ENCODE results near the gene ZBTB7B.

Gene ZBTB7B

DNA sequence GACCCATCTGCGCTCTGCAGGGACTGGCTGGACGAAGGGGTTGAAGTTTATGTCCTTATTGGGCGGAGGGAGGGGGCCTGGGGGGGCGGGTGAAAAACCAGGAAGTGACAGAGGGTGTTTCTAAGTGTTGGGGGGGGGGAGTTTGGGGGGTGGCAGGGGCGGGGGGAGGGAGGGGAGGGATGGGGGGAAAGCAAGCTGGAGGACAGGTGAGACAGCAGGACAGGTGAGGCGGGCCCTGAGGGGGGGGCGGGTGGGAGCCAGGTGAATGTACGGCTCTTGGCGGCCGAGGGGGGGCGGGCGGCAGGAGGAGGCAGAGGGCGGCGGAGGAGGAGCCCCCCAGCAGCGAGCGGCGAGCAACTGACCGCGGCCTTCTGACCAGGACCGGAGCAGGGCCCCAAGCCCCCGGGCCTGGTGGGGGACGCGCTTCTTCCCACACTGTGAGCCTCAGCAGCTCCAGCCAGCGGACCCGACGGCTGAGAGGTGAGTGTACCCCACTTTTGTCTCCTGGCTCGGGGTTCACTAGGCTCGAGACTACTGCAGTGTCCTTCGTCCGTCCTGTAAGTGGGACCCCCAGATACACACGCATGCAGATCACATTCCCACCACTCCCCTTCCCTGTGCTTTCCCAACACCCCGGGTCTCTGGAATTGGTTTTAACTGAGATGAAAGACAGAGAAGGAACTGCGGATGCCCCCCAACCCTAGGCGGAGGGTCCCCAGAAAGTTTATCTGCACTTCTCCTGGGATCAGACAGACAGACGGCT, at the start of gene ZBTB7B:
Gene ZBTB7B (plus strand): TSS at position 339 of the 763 bp plus-strand sequence. CDS start 11,859 bp downstream, outside the sequence.
- DNase-seq (ENCODE audit: low spot score), result no peak

DNA sequence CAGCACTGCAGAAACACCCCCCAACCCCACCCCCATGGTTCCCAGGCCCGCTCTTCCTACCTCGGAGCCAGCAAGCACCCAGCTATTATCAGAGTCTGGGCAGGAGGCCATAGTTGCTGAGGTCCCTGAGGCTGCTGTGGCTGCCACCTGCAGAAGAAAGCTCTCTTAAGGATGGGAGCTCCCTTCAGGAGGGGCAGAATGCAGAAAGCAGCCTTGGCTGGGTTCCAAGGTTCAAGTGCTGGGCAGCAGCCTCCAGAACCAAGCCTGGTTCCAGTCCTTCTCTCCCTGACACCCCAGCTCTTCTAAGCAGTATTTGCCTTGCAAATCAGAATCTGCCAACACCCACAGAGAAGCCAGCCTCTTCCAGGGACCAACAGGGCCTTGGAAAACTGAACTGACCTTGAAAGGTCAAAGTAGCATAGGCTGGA, 49.0 kb upstream of the ZBTB7B start:
- no peak for DNase-seq (ENCODE audit: low spot score)

DNA sequence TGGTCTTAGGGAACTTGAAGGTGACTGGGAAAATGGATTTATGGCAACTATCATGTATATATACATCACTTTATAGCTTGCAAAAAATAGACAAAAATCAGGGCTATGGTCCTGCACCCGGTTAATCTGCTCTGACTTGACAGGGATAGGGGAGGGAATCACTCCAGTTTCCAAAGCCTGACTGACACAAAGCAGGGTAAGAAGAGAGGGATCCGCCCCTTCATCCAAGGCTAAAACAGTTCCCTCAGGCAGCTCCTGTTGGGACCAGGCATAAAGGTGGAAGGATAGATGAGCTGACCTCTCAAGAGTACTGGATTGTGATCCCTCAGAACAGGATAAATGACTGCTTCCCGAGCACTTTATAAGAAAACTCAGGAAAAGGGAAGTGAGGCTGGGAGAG, 48.1 kb upstream of the ZBTB7B start:
- no peak for DNase-seq (ENCODE audit: low spot score)

DNA sequence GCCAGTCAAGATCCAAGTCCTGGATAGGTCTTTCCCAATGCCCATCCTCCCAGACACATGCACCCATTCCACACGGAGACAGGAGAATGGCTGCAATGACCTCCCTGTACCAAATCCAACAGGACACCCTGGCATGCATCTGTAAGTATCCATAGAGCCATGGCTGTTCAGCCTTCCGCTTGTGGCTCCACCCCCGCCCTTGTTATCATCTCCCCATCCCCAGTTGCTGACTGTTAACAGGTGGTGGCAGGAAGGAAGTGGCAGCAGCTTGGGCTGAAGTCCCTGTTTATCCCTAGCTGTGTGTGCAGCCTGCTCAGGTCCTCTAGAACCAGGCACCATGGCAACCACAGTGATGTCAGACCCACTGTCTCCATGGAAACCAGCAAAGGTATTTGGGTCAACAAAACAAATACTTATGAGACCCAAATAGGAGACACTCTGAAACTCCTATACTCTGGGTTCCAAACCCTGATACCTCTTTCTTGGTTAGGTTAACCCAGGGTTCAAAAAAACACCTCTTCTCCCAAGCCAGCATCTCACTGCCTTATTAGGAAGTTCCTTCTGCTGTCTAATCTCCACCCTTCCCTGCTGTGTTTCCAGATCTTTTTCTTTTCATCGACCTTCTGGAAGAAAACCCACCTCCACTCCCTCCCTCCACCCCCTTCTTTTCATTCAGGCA, 47.4 kb upstream of the ZBTB7B start:
- peak; percentile 52 for DNase-seq (ENCODE audit: low spot score)

DNA sequence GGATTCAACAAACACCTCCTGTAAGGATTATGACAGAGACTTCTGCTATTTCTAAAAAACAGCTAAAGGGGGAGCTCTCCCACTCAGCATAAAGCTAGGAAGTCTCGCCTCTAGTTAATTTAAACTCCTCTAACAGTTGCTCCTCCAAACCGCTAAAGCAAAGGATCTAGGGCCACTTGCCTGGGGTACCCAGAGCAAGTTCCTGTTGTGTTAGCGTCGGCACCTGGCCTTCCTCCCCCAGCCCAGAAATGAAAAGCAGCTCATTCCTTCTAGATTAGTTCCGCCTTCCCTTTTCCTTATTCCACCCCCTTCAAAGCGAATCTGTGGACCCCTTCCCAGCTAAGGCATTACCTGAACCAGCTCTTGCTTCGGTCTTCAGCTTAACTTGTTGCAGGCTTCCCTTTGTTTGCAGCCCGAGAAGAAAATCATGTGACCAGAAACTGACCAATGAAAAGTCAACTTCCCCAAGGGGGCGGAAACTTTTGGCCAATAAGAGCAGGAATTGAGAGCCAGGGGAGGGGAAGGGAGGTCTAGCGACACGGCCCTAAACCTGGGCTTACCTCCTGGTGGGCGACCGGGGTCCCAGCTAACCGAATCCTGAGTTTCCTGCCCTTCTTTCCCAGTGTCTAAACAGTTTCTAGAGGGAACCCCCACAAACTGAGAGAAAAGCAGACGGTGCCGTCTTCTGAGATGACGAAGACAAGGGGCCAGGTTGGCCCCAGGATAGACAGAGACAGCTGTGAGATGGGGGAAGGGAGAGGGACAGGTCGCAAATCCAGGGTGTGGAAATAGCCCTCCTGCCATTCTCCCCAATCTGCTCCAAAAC, 46.7 kb upstream of the ZBTB7B start, which contains the start of gene PBXIP1:
Gene PBXIP1 (minus strand): TSS at position 382 of the 826 bp plus-strand sequence. CDS start 2,378 bp downstream, outside the sequence.
- peak; percentile 92 for DNase-seq (ENCODE audit: low spot score)

DNA sequence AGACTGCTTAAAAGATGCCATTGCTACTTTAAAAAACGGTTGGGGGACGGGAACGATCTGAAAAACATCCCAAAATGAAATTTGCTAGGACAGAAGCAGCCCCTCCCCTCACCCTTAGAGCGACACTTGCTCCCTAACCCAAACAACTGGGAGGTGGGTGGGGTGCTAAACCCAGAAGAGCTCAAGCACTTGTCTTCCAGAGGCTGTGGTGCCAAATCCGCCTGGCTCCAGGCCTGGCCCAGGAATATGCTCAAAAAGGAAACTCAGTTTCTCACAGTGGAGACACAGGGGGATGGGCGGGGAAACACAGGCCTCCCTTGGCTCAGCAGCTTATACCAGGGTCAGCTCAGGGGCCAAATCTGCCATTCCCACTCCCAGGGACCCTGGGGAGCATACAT, 46.1 kb upstream of the ZBTB7B start:
- no peak for DNase-seq (ENCODE audit: low spot score)

DNA sequence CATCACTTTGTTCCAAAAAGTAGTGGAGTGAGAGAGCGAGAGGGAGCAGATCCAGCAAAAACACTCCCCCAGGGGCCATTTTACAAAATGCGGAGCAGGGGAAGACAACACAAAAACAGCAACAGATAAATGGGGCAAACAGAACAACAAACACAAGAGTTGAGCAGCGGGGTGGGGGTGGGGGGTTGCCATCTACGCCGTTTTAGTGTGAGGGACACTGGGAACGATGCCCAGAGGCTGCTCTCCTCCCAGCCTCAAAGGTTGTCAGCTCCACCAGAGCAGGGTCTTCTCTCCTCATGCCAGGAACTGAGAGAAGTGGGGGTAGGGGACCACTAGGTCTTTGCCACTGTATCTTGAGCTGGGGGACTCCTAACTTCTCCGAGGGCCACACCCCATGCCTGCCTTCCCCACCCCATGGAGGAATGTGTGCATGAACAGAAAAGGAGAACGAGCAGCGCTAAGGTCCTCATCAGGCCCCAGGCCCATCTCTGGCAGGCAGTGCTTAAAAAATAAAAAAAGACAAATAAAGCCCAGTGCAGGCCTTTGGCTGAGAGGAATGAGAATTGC, 45.4 kb upstream of the ZBTB7B start:
- DNase-seq (ENCODE audit: low spot score), result no peak

DNA sequence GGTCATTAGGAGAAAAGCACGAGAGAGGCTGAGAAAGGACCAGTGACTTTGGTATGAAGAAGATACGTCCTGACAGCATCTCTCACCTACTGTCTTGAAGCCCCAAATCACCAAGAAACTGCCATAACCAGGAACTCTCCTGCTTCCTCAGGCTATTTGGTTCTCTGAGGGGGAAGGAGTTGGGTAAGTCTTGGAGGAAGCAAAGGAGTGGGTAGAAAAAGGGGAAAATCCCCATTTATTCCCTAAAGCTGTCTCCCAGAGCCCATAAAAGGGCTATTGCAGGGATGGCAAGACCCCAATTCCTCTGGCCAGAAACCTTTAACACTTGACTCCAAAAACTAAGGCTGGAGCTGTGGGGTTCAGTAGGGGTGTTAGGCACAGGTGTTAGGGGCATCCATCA, 44.6 kb upstream of the ZBTB7B start:
- DNase-seq (ENCODE audit: low spot score), result no peak

DNA sequence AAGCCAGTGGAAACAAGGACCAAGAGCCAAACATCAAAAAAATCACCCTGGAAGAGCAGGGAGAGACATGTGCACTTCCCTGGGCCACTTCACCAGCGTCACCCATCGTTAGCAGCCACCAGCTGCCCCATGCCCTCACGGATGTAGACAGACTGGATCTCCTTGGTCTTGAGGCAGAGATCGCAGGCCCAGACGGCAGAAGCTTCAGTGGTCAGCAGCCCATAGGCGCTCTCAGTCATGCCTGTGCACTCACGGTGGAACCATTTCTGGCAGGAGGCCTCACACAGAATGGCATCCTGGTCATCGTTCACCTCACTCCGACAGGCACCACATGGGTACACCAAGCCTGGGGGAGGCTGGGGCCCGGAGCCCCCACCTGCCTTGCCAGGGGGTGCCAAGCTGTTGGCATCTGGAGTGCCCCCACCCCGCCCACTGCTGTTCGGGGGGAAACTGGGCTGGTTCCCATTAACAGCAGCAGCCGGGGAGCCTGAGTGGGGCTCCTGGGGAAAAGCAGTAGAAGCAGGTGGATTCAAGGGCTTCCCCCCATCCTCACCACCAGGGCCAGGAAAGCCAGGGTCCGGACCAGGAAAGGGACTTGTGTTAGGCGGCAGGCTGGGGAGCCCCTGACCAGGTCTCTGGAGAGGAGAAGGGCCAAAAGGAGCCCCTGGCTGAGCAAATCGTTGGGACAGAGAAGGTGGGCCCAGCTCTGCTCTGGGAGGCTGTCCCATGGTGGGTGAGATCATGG, 43.7 kb upstream of the ZBTB7B start:
- DNase-seq (ENCODE audit: low spot score), result no peak

DNA sequence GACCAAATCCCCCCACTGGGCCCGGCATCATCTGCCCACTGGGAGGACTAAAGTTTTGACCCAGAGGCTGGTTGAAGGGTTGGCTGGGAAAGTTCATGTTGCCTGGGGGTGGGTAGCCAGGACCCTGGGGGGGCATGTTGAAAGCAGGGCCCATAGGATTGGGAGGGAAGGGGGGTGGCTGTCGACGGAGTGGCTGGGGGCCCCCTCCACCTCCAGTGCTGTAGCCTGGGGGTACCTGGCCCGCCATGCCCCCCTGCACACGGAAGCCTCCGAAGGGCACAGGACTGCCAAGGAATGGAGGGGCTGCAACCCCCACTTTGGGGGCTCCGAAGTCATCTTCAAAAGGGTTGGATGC, 43.2 kb upstream of the ZBTB7B start:
- DNase-seq (ENCODE audit: low spot score), result no peak

DNA sequence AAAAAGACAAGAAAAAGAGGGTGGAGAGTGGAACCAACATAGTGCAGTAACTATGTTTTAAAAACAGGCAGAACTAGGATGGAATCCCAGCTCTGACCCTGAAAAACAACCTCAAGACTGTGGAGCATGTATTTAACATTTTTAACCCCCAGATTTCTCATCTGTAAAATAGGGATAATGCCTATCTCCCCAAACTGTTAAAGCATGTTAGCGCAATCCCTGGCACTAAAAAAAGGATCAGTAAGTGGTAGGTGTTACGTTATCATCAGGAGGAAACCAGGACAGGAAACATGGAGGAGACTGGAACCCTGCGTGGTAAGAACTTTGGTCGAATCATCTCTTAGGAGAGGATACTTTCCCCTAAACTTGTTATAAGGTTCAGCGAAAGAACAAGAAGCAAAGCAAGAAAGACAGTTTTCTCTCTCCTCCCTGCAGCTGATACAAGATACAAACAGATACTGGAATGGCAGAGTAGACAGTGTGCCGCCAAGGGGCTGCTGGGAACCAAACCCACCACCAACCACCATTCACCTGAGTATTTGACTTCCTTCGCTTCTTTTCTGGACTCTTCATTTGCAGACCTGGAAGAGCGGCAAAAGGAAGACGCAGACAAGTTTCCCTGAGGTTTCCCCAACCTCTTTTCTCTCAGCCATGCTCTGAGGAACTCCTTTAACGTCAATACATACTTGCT, 42.0 kb upstream of the ZBTB7B start:
- no peak for DNase-seq (ENCODE audit: low spot score)

DNA sequence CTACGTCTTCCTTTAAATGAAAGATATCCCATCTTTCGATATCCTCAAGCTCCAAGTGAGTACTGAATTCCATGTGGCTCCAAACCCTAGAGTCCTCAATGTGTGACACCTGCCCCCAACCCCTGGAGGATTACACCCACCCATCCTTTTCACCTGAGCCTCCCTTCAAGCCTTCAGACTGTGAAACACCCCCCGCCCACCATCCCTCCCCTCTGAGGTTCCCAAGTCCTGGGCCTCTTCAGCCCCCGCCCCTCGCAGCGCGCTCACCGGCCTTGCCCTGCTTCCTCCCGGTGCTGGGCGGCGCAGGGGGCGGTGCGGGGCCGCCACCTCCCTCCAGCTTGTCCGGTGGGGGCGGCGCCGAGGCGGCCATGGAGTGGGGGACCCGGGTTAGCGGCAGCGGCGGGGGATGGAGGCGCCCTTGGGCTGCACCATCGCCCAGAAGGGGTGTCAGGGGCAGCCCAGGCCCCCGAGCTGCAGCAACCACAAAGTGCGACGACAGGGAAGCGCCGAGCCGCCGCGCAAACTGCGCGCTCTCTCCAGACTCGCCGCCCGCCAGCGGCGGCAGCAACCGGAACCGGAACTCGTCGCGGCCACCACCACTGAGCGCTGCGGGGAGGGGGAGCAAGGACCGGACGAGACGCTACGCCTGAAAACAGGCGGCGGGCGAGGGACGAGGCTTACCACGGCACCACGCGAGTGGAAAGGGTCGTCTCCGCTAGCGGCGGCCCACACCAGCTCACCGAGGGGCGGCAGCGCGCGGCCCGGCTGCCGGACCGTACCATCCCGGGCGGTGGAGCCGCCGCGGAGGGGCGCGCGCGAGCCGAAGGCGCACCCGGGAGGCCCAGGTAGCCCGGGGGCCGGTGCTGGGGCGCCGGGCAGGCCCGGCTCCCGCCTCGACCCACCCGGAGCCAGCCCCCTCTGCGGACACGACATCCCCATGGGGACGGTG, 41.1 kb upstream of the ZBTB7B start, which contains the start of gene PYGO2:
Gene PYGO2 (minus strand): TSS at position 576 of the 949 bp plus-strand sequence. CDS start 206 bp downstream, at position 370.
- peak; percentile 95 for DNase-seq (ENCODE audit: low spot score)

DNA sequence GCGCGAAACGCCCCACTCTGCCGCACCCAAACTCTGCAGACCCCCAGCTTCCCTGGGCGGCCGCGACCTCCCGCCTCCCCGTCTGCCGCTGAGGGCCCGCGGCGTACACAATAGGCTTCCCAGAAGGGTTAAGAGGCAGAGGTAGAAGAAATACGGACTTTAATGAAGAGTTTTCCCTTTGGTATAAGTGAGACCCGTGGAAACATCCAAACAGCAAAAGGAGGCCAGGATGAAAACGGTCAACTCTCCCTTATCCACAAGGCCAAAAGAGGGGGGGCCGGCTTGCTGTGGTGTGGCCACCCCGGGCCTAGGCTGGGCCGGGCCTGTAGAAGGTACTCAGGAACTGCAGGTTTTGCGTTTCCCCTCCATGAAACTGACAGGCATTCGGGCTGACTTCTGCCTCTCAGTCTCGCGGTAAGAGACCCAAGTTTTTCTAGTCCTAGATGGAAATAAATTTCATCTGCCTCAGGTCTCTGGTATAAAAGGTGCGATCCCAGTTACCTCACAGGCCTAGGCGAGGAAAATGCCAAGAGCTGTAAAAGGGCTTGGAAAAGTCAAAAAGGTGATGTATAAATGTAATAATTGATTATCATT, 40.3 kb upstream of the ZBTB7B start:
- DNase-seq (ENCODE audit: low spot score), result no peak

DNA sequence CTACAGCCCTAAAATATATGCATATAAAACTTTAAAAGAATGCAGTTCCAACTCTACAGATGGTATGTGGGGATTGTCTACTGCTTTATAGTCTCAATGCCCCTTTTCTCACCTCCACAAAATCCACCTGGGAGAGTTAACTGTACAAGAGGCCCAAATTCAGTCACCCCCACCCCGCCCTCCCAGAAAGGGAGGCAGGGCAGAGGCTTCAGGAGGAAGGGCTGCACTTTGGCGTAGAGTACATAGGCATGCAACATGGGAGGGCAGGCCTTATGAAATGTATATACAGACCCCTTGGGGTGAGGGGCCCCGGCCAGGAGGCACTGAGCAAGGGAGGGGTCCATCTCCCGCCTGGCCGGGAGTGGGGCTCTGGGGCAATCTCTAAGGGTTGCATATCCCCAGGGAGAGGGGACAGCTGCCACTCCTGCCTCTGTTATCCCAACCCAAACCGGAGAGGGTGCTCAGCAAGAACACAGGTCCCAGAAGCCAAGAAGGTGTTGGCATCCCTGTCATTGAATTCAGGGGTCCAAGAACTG, 39.7 kb upstream of the ZBTB7B start:
- DNase-seq (ENCODE audit: low spot score), result no peak

DNA sequence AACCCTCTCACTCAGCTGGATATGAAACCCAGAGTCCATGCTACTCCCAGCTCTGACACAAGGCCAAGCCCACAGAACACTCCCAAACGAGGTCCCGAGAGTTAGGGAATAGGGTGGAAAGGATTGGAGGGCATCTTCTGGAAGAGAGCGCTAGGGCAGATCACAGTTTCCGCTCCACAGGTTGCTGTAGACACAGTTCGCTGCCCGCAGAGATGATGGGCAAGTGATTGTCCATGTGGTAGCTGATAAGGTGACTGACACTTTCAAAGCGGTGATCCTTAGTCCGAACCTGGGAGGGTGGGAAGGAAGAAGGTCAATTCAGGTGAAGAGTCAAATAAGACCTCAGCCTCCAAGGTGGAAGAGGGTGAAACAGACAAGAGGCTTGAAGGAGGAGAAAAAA, 39.0 kb upstream of the ZBTB7B start:
- no peak for DNase-seq (ENCODE audit: low spot score)

DNA sequence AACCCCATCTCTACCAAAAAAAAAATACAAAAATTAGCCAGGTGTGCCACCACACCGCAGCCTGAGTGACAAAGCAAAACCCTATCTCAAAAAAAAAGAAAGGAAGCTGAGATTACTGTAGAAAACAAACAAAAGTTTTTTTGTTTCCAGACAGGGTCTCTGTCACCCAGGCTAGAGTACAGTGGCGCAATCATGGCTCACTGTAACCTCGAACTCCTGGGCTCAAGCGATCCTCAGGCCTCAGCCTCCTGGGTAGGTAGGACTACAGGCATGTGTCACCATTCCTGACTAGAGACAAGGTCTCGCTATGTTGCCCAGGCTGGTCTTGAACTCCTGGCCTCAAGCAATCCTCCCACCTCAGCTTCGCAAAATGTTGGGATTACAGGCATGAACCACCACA, 38.2 kb upstream of the ZBTB7B start:
- no peak for DNase-seq (ENCODE audit: low spot score)

DNA sequence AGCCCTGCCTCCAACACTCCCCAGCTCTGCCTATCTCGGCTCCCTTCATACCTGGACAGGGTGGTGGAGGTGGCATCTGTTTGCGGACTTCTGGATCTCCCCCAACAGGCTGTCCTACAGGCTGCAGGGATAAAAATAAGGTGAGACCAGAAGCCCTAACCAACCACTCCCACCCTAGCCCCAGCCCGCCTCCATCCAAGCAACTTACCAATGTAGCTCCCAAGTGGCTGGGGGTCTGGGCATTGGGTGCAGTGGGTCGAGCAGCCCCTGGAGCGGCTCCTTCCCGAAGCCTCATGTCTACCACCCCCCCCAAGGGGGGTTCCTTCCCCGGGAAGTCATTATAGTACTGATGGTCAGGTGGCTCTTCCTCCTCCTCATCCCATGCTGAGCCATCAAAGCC, 36.5 kb upstream of the ZBTB7B start:
- no peak for DNase-seq (ENCODE audit: low spot score)

DNA sequence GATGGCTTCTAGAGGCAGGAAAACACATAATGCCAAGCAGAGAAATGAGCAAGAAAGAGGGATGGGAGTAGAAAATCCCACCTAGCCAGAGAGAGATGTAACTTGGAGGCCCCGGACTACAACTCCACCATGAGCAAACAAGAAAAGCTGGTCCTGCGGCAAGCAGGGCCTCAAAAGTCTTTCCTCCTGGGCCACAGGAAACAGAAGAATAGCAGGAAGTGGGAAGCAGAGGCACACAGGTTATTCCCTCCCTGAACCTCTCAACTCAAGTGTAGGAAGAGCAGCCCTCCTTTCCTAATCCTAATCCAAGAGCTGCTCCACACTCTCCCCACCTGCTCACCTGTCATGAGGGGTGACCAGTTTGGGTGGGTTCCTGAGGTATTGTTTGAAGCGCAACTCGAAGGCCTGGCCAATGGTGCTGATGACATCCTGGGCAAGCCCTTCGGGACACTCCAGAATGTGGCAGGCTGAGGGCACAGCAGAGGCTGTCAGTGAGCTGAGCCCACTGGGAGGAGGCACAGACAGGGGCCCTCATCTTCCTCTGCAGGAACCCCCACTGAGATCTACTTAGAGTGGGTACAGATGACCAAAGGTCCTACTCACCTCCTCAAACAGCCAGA, 35.2 kb upstream of the ZBTB7B start:
- DNase-seq (ENCODE audit: low spot score), result no peak

DNA sequence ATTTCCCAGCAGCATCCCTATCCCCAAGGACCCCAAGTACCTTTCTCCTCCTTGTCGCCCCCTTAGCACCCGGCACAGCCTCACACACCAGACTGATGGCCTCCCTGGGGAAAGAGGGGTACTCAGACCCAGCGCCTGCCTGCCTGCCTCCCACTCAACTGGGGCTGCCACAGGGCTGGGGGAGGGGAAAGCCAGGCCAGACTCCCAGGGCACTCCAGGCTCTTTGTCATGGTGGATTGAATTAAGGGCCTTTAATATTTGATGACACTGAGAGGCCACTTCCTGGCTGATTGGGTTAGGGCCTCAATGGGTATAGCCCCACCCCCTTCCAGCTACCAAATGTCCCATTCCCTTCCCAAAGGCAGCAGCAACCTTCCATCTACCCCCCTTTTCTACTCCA, 33.9 kb upstream of the ZBTB7B start:
- DNase-seq (ENCODE audit: low spot score), result no peak

Measured in D341Med (cell line).